HG03175 (cell line): ENCODE results near the gene SEMA7A.

Experiments used
- ATAC-seq: cut with Tn5 transposase; IDR thresholded peaks from one replicate; pipeline ENCODE4 v1.9.1; 2021; ENCODE audit warnings: mild to moderate bottlenecking, moderate library complexity; ENCODE audit not compliant: unreplicated experiment

The SEMA7A gene

GRCh38 chr15:74417670-74418069, 16.1 kb downstream of the SEMA7A start:
- ATAC-seq, result no peak

GRCh38 chr15:74417225-74417624, 16.5 kb downstream of the SEMA7A start:
- ATAC-seq, result no peak

GRCh38 chr15:74415966-74416916, 17.5 kb downstream of the SEMA7A start:
- ATAC-seq, result no peak

- no peak for ATAC-seq
Observed at GRCh38 chr15:74414603-74415338, 19.0 kb downstream of the SEMA7A start.

- ATAC-seq, result no peak
Observed at GRCh38 chr15:74414081-74414580, 19.6 kb downstream of the SEMA7A start.

- no peak for ATAC-seq
Observed at GRCh38 chr15:74413350-74414080, 20.2 kb downstream of the SEMA7A start.

- no peak for ATAC-seq
Observed at GRCh38 chr15:74412159-74412558, 21.6 kb downstream of the SEMA7A start.

GRCh38 chr15:74411686-74412085, 22.1 kb downstream of the SEMA7A start:
- ATAC-seq, result no peak

- ATAC-seq, result no peak
Observed at GRCh38 chr15:74410502-74410901, 23.3 kb downstream of the SEMA7A start.

- no peak for ATAC-seq
Observed at GRCh38 chr15:74409225-74409624, 24.5 kb downstream of the SEMA7A start.

GRCh38 chr15:74408815-74409214, 24.9 kb downstream of the SEMA7A start:
- no peak for ATAC-seq

- no peak for ATAC-seq
Observed at GRCh38 chr15:74408385-74408784, 25.4 kb downstream of the SEMA7A start.

GRCh38 chr15:74406992-74407705, 26.6 kb downstream of the SEMA7A start:
- ATAC-seq, result no peak

- ATAC-seq, result no peak
Observed at GRCh38 chr15:74406517-74406916, 27.2 kb downstream of the SEMA7A start.

- ATAC-seq, result no peak
Observed at GRCh38 chr15:74405823-74406222, 27.9 kb downstream of the SEMA7A start.

GRCh38 chr15:74403991-74404563, 29.7 kb downstream of the SEMA7A start:
- ATAC-seq, result peak; percentile 39

- ATAC-seq, result peak; percentile 21
Observed at GRCh38 chr15:74403588-74403919, 30.2 kb downstream of the SEMA7A start.

- peak; percentile 38 for ATAC-seq
Observed at GRCh38 chr15:74402873-74403587, 30.7 kb downstream of the SEMA7A start.

- ATAC-seq, result no peak
Observed at GRCh38 chr15:74402337-74402841, 31.4 kb downstream of the SEMA7A start.
